Activated CD8-positive, alpha-beta memory T cell treated with anti-CD3 and anti-CD28 coated beads for 48 hours (primary cell): ENCODE data around the gene MIGA1.
"Not testable (repeated sequence)": the region's sequence is repeated elsewhere in the genome, so short reads cannot be mapped to it uniquely, and the experiment has no call there.

Experiments
- DNase-seq, 3 experiments: peaks; one replicate each; pipeline ENCODE4 v3.0.0-alpha.2; 2020; ENCODE audit warnings: low read depth in 2 of 3, low spot score in 2 of 3

Gene MIGA1

GRCh38 chr1:77906019-77906545 lies 126.6 kb downstream of the MIGA1 start:
- no peak for DNase-seq

GRCh38 chr1:77906624-77907023 lies 127.2 kb downstream of the MIGA1 start:
- DNase-seq: no peak

- no peak for DNase-seq
Measured at GRCh38 chr1:77910116-77910515, 130.7 kb downstream of the MIGA1 start.

DNA sequence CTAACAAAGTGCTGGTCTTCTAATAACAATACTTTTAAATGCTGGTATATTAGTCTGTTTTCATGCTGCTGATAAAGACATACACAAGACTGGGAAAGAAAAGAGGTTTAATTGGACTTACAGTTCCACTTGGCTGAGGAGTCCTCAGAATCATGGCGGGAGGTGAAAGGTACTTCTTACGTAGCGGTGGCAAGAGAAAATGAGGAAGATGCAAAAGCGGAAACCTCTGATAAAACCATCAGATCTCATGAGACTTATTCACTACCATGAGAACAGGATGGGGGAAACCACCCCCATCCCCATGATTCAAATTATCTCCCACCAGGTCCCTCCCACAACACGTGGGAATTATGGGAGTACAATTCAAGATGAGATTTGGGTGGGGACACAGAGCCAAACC lies 139.5 kb downstream of the MIGA1 start:
- not testable (repeated sequence) for DNase-seq

DNA sequence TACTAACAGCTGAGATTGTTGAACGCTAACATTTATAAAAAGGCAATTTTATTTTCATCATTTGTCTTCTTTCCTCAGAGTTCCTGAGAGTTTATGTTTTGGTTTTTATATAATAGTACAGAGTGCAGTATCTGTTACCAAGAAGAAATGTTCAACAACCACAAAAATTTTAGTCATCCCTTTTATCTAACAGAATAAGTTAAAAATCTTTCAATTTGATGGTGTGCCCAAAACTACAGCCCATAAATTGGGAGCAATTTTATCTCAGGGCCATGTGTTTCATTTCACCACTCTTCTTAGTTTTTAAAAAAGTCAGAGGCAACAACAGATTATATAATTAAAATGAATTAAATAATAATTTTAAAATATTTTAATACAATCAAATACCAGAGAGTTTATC lies 146.1 kb downstream of the MIGA1 start:
- no peak for DNase-seq

DNA sequence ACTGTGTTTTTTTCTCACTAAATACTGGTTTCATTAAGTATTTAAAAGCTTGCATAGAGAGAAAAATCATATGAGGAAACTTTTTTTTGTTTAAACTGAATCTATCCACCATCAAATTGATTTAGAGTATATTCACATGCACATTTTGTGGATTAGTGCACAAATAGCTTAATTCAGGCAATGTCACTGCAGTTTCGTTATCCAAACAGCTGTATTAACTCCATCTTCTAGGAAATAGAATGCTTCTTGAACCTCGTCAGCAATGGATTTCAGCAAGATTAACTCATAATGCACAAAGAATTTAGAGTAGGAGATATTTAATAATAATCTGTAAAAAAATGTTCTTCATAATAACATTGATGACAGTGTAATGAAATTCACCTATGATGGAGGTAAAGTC lies 146.5 kb downstream of the MIGA1 start:
- no peak for DNase-seq

DNA sequence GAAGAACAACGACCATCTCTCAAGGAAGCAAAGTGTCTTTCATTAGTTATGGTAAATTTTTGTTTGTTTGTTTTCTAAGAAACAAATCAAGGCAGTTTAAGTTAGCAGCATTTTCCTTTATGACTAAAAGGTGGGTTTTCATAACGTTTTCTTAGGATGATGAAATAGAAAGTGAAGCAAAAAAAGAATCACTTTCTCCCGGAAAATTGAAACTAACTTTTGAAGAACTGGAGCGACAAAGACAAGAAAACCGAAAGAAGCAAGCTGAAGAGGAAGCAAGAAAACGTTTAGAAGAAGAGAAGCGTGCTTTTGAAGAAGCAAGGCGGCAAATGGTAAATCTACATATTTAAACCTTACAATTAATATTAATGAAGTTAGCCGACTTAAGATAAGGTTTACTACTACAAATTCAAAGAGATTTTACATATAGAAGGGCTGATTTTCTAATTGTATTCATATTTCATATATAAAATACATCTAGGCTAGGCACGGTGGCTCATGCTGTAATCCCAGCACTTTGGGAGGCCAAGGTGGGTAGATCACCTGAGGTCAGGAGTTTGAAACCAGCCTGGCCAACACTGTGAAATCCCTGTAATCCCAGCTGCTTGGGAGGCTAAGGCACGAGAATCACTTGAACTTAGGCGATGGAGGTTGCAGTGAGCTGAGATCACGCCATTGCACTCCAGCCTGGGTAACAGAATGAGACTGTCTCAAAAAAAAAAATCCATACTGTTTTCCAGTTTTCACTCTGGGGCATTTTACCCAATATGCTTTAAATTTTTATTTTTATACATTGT lies 147.3 kb downstream of the MIGA1 start:
- DNase-seq: no peak

- no peak for DNase-seq
Measured at GRCh38 chr1:77927414-77927813, 148.0 kb downstream of the MIGA1 start.
